Fibroblast of lung (primary cell): ENCODE results near the gene CDK10. TPM values are rescaled to one million over a fixed set of nuclear protein-coding genes. Genes with fewer than 3 reads are reported as not detected.

Experiments used
- DNase-seq, 2 donors: peaks; one replicate each; pipeline versions ENCODE4 v3.0.0 to v3.0.0-alpha.2; 2010; ENCODE audit warnings: low read depth in 2 of 2
- H2AFZ ChIP-seq: 2 replicates; pipeline ENCODE4 v1.5.1; 2012; ENCODE audit warnings: low read length, control low read depth, inconsistent platforms
- H3K27ac ChIP-seq: 2 replicates; pipeline ENCODE4 v1.5.1; 2011; ENCODE audit warnings: low read length, control low read depth; ENCODE audit not compliant: insufficient read depth
- H3K27me3 ChIP-seq: 2 replicates; pipeline ENCODE4 v1.5.1; 2011; ENCODE audit warnings: mild to moderate bottlenecking, low read length; ENCODE audit not compliant: control insufficient read depth, insufficient read depth
- H3K36me3 ChIP-seq: 2 replicates; pipeline ENCODE4 v1.5.1; 2011; ENCODE audit warnings: low read length; ENCODE audit not compliant: control insufficient read depth, insufficient read depth
- H3K4me1 ChIP-seq: 2 replicates; pipeline ENCODE4 v1.5.1; 2011; ENCODE audit warnings: low read length; ENCODE audit not compliant: control insufficient read depth, insufficient read depth; ENCODE audit errors: extremely low read depth
- H3K4me2 ChIP-seq: 2 replicates; pipeline ENCODE4 v1.5.1; 2011; ENCODE audit warnings: low read length, control low read depth; ENCODE audit not compliant: insufficient read depth; ENCODE audit errors: extremely low read depth
- H3K4me3 ChIP-seq, 4 experiments: fragments of 200-600 bp in 1 of 4; sonication (generic) in 1 of 4; replicated peaks in 1 of 4; 2 replicates each; pipeline ENCODE4 v1.5.1; 2011 to 2016; ENCODE audit warnings: low read length in 4 of 4, low read depth in 3 of 4, mild to moderate bottlenecking in 3 of 4, control low read depth in 2 of 4, inconsistent platforms in 1 of 4, mixed read lengths in 1 of 4; ENCODE audit not compliant: insufficient read depth in 1 of 4; ENCODE audit errors: control extremely low read depth in 1 of 4
- H3K79me2 ChIP-seq: 2 replicates; pipeline ENCODE4 v1.5.1; 2012; ENCODE audit warnings: mild to moderate bottlenecking, low read length, inconsistent platforms; ENCODE audit not compliant: control insufficient read depth, insufficient read depth
- H3K9ac ChIP-seq: 2 replicates; pipeline ENCODE4 v1.5.1; 2011; ENCODE audit warnings: mild to moderate bottlenecking, low read length, control low read depth; ENCODE audit not compliant: insufficient read depth
- H3K9me3 ChIP-seq: 2 replicates; pipeline ENCODE4 v1.5.1; 2012; ENCODE audit warnings: low read depth, low read length; ENCODE audit not compliant: control insufficient read depth, insufficient read depth
- H4K20me1 ChIP-seq: 2 replicates; pipeline ENCODE4 v1.5.1; 2011; ENCODE audit warnings: low read length; ENCODE audit not compliant: control insufficient read depth, insufficient read depth; ENCODE audit errors: extremely low read depth
- EZH2 ChIP-seq: IDR thresholded peaks from 2 replicates; pipeline ENCODE4 v1.5.1; 2012; ENCODE audit warnings: low read length, control low read depth, mild to moderate bottlenecking; ENCODE audit errors: missing control alignments
- polyA plus RNA-seq, 2 donors: library from polyadenylated mRNA; depleted of rRNA in 1 of 2; stranded (reverse) in 1 of 2; unstranded in 1 of 2; fragments of >200 nt; gene quantifications; 2 replicates each; pipeline ENCODE4 v1.2.1, GENCODE V29; 2011 to 2012; ENCODE audit warnings: missing spikeins in 1 of 2
- total RNA-seq: library from RNA; depleted of rRNA; stranded (reverse); fragments of >200 nt; gene quantifications from 2 replicates; pipeline ENCODE4 v1.2.1, GENCODE V29; 2014
- TF ChIP-seq, protein P1 (sequence below), 2 donors: IDR thresholded peaks in 1 of 2; conservative IDR thresholded peaks in 1 of 2; 1 replicate in 1 of 2; 2 replicates in 1 of 2; pipeline ENCODE4 v1.5.1; 2011 to 2012; ENCODE audit warnings: low read length in 2 of 2, control low read depth in 1 of 2, inconsistent platforms in 1 of 2, low read depth in 1 of 2, mild to moderate bottlenecking in 1 of 2

Gene CDK10
- total and polyA plus RNA-seq, 2 donors (not counting 1 experiment from before 2014, with no cell fraction given): 22.9 to 41.9 TPM

DNA sequence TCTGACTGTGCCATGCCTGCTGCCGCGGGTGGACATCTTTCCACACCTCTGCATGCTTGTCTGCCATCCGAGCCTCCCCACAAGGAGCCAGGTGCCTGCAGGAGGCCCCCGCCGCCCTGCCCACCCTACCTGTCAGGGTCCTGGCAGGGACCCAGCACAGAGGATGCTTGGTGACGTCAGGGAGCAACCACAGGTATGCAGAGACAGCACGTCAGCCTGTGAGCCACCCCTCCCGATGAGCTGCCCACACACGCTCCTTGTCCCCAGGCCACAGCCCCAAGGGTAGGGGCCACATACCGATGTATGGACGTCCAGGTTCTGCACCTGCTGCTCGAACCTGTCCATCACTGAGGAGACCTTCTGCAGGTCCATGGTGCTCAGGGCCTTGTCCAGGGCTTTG, 39.6 kb upstream of the CDK10 start:
- peaks cover 8% of the 10 kb centered on the region for H3K79me2 ChIP-seq
- H3K9me3 ChIP-seq: no peaks in the 10 kb centered on the region
- no peak overlapping the region for H2AFZ ChIP-seq
- no peak for DNase-seq
- H3K27ac ChIP-seq: no peak overlapping the region
- no peaks in the 10 kb centered on the region for H3K27me3 ChIP-seq
- no peak overlapping the region for H3K4me2 ChIP-seq
- peaks cover 26% of the 10 kb centered on the region for H3K36me3 ChIP-seq
- no peaks in the 10 kb centered on the region for H3K4me1 ChIP-seq
- no peaks in the 10 kb centered on the region for H4K20me1 ChIP-seq
- H3K4me3 ChIP-seq: no peak overlapping the region
- no peak for TF ChIP-seq EZH2
- TF ChIP-seq, protein P1, sequence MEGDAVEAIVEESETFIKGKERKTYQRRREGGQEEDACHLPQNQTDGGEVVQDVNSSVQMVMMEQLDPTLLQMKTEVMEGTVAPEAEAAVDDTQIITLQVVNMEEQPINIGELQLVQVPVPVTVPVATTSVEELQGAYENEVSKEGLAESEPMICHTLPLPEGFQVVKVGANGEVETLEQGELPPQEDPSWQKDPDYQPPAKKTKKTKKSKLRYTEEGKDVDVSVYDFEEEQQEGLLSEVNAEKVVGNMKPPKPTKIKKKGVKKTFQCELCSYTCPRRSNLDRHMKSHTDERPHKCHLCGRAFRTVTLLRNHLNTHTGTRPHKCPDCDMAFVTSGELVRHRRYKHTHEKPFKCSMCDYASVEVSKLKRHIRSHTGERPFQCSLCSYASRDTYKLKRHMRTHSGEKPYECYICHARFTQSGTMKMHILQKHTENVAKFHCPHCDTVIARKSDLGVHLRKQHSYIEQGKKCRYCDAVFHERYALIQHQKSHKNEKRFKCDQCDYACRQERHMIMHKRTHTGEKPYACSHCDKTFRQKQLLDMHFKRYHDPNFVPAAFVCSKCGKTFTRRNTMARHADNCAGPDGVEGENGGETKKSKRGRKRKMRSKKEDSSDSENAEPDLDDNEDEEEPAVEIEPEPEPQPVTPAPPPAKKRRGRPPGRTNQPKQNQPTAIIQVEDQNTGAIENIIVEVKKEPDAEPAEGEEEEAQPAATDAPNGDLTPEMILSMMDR (conservative IDR thresholded peaks at IDR 0.05 in 1 of 2, IDR thresholded peaks at IDR 0.05 in 1 of 2; ENCODE audit: low read depth in 1 of 2, low read length in 2 of 2): no peak
- H3K9ac ChIP-seq: no peak overlapping the region

- H3K79me2 ChIP-seq: peaks cover 36% of the 10 kb centered on the region
- DNase-seq: no peak
- no peak overlapping the region for H2AFZ ChIP-seq
- no peaks in the 10 kb centered on the region for H3K27me3 ChIP-seq
- H3K36me3 ChIP-seq: peaks cover 13% of the 10 kb centered on the region
- no peak overlapping the region for H3K9ac ChIP-seq
- no peak overlapping the region for H3K4me3 ChIP-seq
- TF ChIP-seq, protein P1 (conservative IDR thresholded peaks at IDR 0.05 in 1 of 2, IDR thresholded peaks at IDR 0.05 in 1 of 2; ENCODE audit: low read depth in 1 of 2, low read length in 2 of 2): no peak
- no peak for TF ChIP-seq EZH2
- H3K27ac ChIP-seq: no peak overlapping the region
- H3K4me1 ChIP-seq: peaks cover 3% of the 10 kb centered on the region
- H3K9me3 ChIP-seq: no peaks in the 10 kb centered on the region
- H3K4me2 ChIP-seq: no peak overlapping the region
- no peaks in the 10 kb centered on the region for H4K20me1 ChIP-seq
These were observed 34.9 kb upstream of the CDK10 start for GRCh38 chr16:89651584-89651983.

- Histone ChIP-seq H3K4me2 (no peak overlapping the region), H2AFZ (no peak overlapping the region), H3K4me3 (no peak overlapping the region), H3K9ac (no peak overlapping the region), H3K9me3 (no peaks in the 10 kb centered on the region), H3K4me1 (peaks cover 4% of the 10 kb centered on the region), H3K79me2 (peaks cover 51% of the 10 kb centered on the region), H3K36me3 (peaks cover 9% of the 10 kb centered on the region), H4K20me1 (no peaks in the 10 kb centered on the region), H3K27me3 (no peaks in the 10 kb centered on the region), H3K27ac (no peak overlapping the region)
- DNase-seq: no peak
- TF ChIP-seq EZH2: no peak
- TF ChIP-seq, protein P1 (conservative IDR thresholded peaks at IDR 0.05 in 1 of 2, IDR thresholded peaks at IDR 0.05 in 1 of 2; ENCODE audit: low read depth in 1 of 2, low read length in 2 of 2): no peak
These were observed 32.7 kb upstream of the CDK10 start for GRCh38 chr16:89653656-89654295.
